Measurements from ENCODE around the gene PPFIA2. TPM values are rescaled to one million over a fixed set of nuclear protein-coding genes. Genes with fewer than 3 reads are reported as not detected.

The PPFIA2 gene
- total RNA-seq, 4 donors from 2014 or later = 0.37 to 8.9 (median 0.55) TPM; not detected in 1

GRCh38 chr12:81705586-81705985, 53.6 kb downstream of the PPFIA2 start:
- H3K9me3 ChIP-seq = no peaks in the 10 kb centered on the region
- in situ Hi-C loops (cut with MboI; ENCODE audit: low pct_ligation_motif_present in 1 of 4, low pct_unique_long_range_greater_than_20kb in 1 of 4, low sequenced_read_pairs in 3 of 4) = no loop called here

GRCh38 chr12:81699551-81699950, 59.6 kb downstream of the PPFIA2 start:
- H3K27me3 ChIP-seq = no peaks in the 10 kb centered on the region
- in situ Hi-C loops (cut with MboI; ENCODE audit: low pct_ligation_motif_present in 1 of 4, low pct_unique_long_range_greater_than_20kb in 1 of 4, low sequenced_read_pairs in 3 of 4) = no loop called here
- no peak overlapping the region for H3K27ac ChIP-seq
- no peak for DNase-seq
- H3K4me1 ChIP-seq = no peaks in the 10 kb centered on the region
- H3K36me3 ChIP-seq = no peaks in the 10 kb centered on the region
- TF ChIP-seq EP300 (IDR thresholded peaks at IDR 0.05; ENCODE audit: low read depth) (no peak), POLR2AphosphoS5 (IDR thresholded peaks at IDR 0.05) (no peak), POLR2A (IDR thresholded peaks at IDR 0.05) (no peak), CTCF (IDR thresholded peaks at IDR 0.05) (no peak)
- intact Hi-C loops (cut with DNase I; ENCODE audit: low total_unique reads) = no loop called here
- H3K4me3 ChIP-seq = no peak overlapping the region
- H3K9me3 ChIP-seq = no peaks in the 10 kb centered on the region

More at GRCh38 chr12:81705586-81705985, 53.6 kb downstream of the PPFIA2 start:
- H3K36me3 ChIP-seq = no peaks in the 10 kb centered on the region
- no peaks in the 10 kb centered on the region for H3K4me1 ChIP-seq
- TF ChIP-seq EP300 (IDR thresholded peaks at IDR 0.05; ENCODE audit: low read depth) = no peak
- TF ChIP-seq CTCF (IDR thresholded peaks at IDR 0.05) = no peak
- no peak for TF ChIP-seq POLR2AphosphoS5 (IDR thresholded peaks at IDR 0.05)
- TF ChIP-seq POLR2A (IDR thresholded peaks at IDR 0.05) = no peak
- H3K4me3 ChIP-seq = no peak overlapping the region
- 38 to 57% methylated on average over 1 of the region's 1 CpG for WGBS, 2 donors (ENCODE audit: low coverage in 1 of 2)
- intact Hi-C loops (cut with DNase I; ENCODE audit: low total_unique reads) = no loop called here
- H3K27me3 ChIP-seq = no peaks in the 10 kb centered on the region
- H3K27ac ChIP-seq = no peak overlapping the region
- no peak for DNase-seq

GRCh38 chr12:81692008-81692407, 67.1 kb downstream of the PPFIA2 start:
- in situ Hi-C loops (cut with MboI; ENCODE audit: low pct_ligation_motif_present in 1 of 4, low pct_unique_long_range_greater_than_20kb in 1 of 4, low sequenced_read_pairs in 3 of 4) = no loop called here
- DNase-seq = no peak

GRCh38 chr12:81683881-81684280, 75.3 kb downstream of the PPFIA2 start:
- no peak for TF ChIP-seq POLR2A (IDR thresholded peaks at IDR 0.05)
- no peak for TF ChIP-seq CTCF (IDR thresholded peaks at IDR 0.05)
- TF ChIP-seq EP300 (IDR thresholded peaks at IDR 0.05; ENCODE audit: low read depth) = no peak
- no peak for TF ChIP-seq POLR2AphosphoS5 (IDR thresholded peaks at IDR 0.05)
- Histone ChIP-seq H3K9me3 (no peaks in the 10 kb centered on the region), H3K27ac (no peak overlapping the region), H3K4me3 (no peak overlapping the region), H3K36me3 (no peaks in the 10 kb centered on the region), H3K27me3 (no peaks in the 10 kb centered on the region), H3K4me1 (no peaks in the 10 kb centered on the region)
- in situ Hi-C loops (cut with MboI; ENCODE audit: low pct_ligation_motif_present in 1 of 4, low pct_unique_long_range_greater_than_20kb in 1 of 4, low sequenced_read_pairs in 3 of 4) = no loop called here
- WGBS, 2 donors (ENCODE audit: low coverage in 1 of 2) = 45% methylated on average over 1 of the region's 1 CpG; no CpG with 5 or more reads in 1 of the 2 donors
- intact Hi-C loops (cut with DNase I; ENCODE audit: low total_unique reads) = no loop called here
- DNase-seq = no peak

More at GRCh38 chr12:81692008-81692407, 67.1 kb downstream of the PPFIA2 start:
- H3K36me3 ChIP-seq = no peaks in the 10 kb centered on the region
- no peak overlapping the region for H3K27ac ChIP-seq
- TF ChIP-seq POLR2A (IDR thresholded peaks at IDR 0.05) (no peak), CTCF (IDR thresholded peaks at IDR 0.05) (no peak), EP300 (IDR thresholded peaks at IDR 0.05; ENCODE audit: low read depth) (no peak), POLR2AphosphoS5 (IDR thresholded peaks at IDR 0.05) (no peak)
- no peaks in the 10 kb centered on the region for H3K9me3 ChIP-seq
- whole genome bisulfite sequencing, 2 donors (ENCODE audit: low coverage in 1 of 2) = 38 to 60% methylated on average over 1 of the region's 1 CpG
- H3K4me1 ChIP-seq = no peaks in the 10 kb centered on the region
- no peak overlapping the region for H3K4me3 ChIP-seq
- intact Hi-C loops (cut with DNase I; ENCODE audit: low total_unique reads) = no loop called here
- no peaks in the 10 kb centered on the region for H3K27me3 ChIP-seq
